Inflammatory macrophage (primary cell): Measurements from ENCODE around the gene SYNGR2.
A peak's percentile ranks its signal among the peaks of the same experiment; 100 is the strongest.

Experiments used
- DNase-seq, 2 donors: peaks; one replicate each; pipeline ENCODE4 v3.0.0-alpha.2; 2020 to 2022

SYNGR2 gene

GRCh38 chr17:78204387-78205123, 36.2 kb downstream of the SYNGR2 start:
- DNase-seq = peak; percentile 4 to 21

DNA sequence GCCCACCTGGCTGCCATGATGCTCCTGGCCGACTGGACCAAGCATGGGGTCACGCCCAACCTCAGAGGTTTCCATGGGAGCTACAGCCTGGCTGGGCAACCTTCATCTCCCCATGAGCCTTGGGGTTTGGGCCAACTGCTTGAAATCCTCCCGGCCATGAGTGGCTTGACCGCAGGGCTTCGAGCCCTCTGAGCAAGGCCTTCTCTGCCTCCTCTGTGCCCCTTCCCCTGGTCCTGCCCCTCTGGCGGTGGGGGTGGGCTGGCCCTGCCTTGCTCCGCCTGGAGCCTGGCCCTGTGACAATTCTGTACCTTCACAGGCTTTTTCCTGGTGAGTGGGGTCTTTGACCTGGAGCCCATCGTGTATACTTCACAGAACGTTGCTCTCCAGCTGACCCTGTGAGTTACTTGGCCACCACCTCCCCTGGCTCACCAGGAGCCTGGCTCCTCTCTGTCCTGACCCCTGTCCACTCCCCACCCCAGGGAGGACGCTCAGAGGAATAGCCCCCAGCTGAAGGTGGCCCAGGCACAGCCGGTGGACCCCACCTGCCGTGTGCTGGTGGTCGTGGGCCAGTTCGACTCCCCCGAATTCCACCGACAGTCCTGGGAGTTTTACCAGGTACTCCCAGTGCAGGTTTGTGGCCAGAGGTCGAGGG, 36.9 kb downstream of the SYNGR2 start:
- DNase-seq = no peak

DNA sequence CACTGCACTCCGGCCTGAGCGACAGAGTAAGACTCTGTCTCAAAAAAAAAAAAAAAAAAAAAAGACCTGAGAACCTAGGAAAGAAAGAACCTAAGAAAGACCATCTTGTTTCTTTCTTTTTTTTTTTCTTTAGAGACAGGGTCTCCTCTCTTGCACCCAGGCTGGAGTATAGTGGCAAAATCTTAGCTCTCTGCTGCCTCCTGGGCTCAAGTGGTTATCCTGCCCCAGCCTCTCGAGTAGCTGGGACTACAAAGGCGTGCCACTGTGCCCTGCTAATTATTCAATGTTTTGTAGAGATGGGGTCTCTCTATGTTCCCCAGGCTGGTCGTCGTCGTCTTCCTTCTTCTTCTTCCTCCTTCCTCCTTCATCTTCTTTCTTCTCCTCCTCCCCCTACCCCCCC, 37.9 kb downstream of the SYNGR2 start:
- DNase-seq = no peak

- no peak for DNase-seq
Measured at GRCh38 chr17:78208486-78208885, 40.1 kb downstream of the SYNGR2 start.

GRCh38 chr17:78210111-78210510, 41.7 kb downstream of the SYNGR2 start:
- no peak for DNase-seq

DNA sequence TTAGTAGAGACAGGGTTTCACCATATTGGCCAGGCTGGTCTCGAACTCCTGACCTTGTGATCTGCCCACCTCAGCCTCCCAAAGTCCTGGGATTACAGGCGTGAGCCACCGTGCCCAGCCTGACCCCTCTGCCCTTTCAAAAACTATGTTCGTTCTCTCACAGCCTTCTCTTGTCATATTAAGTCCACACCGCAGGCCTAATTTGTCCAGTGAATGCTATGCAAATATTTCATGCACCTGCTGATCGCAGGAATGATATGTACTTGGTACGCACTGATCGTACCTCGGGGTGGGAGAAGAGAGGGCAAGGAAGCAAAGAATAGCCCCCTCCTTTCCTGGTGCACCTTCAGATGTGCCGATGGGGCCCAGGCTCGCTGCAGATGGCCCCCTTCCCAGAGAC, 42.7 kb downstream of the SYNGR2 start:
- no peak for DNase-seq

DNA sequence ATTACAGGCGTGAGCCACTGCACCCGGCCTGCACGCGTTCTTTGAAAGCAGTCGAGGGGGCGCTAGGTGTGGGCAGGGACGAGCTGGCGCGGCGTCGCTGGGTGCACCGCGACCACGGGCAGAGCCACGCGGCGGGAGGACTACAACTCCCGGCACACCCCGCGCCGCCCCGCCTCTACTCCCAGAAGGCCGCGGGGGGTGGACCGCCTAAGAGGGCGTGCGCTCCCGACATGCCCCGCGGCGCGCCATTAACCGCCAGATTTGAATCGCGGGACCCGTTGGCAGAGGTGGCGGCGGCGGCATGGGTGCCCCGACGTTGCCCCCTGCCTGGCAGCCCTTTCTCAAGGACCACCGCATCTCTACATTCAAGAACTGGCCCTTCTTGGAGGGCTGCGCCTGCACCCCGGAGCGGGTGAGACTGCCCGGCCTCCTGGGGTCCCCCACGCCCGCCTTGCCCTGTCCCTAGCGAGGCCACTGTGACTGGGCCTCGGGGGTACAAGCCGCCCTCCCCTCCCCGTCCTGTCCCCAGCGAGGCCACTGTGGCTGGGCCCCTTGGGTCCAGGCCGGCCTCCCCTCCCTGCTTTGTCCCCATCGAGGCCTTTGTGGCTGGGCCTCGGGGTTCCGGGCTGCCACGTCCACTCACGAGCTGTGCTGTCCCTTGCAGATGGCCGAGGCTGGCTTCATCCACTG, 45.8 kb downstream of the SYNGR2 start, which contains the start of gene BIRC5:
Gene BIRC5 (plus strand): TSS at position 238 of the 690 bp plus-strand sequence. CDS start 64 bp downstream, at position 302.
- DNase-seq = peak; percentile 83 to 89

DNA sequence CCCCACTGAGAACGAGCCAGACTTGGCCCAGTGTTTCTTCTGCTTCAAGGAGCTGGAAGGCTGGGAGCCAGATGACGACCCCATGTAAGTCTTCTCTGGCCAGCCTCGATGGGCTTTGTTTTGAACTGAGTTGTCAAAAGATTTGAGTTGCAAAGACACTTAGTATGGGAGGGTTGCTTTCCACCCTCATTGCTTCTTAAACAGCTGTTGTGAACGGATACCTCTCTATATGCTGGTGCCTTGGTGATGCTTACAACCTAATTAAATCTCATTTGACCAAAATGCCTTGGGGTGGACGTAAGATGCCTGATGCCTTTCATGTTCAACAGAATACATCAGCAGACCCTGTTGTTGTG, 46.3 kb downstream of the SYNGR2 start:
- no peak for DNase-seq

DNA sequence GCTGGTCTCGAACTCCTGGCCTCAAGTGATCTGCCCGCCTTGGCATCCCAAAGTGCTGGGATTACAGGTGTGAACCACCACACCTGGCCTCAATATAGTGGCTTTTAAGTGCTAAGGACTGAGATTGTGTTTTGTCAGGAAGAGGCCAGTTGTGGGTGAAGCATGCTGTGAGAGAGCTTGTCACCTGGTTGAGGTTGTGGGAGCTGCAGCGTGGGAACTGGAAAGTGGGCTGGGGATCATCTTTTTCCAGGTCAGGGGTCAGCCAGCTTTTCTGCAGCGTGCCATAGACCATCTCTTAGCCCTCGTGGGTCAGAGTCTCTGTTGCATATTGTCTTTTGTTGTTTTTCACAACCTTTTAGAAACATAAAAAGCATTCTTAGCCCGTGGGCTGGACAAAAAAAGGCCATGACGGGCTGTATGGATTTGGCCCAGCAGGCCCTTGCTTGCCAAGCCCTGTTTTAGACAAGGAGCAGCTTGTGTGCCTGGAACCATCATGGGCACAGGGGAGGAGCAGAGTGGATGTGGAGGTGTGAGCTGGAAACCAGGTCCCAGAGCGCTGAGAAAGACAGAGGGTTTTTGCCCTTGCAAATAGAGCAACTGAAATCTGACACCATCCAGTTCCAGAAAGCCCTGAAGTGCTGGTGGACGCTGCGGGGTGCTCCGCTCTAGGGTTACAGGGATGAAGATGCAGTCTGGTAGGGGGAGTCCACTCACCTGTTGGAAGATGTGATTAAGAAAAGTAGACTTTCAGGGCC, 51.2 kb downstream of the SYNGR2 start:
- DNase-seq = no peak
